ENCODE results near the gene LILRB2.

LILRB2 gene

DNA sequence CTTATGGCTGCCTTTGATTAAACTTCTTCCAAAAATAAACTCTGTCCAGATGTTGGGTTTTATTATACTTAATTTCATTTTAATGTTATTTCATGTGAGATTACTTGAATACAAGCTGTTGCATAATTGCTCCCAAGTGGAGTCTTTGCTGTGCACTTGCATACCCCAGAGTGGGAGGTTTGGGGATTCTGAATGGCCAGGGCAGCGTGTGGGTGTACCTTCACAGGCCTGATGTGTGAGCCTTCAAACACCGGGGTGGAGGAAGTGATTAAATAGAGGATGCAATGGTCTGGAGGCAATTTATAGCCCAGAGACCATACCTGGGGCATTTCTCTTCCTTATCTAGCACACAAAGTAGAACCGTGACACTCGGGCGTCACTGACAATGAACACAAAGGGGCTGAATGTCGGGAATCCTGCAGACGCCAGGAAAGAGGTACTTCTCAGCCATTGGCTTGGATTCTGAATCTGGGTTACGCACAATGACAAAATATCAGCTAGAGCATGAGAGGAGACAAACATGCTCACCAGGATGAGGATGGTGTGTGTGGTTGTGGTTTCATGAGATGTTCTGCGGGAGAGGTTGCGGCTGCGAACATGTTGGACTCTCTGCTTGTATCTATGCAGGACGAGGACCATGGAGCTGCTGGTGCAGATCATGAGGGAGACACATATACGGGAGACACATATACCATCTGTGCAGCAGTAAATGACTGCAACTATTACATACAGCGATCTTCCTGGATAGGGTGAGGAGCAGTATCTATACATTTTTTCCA, 39.2 kb upstream of the LILRB2 start:
- Histone ChIP-seq H3K36me3 (no peaks in the 10 kb centered on the region), H3K9me3 (no peaks in the 10 kb centered on the region), H3K27me3 (peaks cover 35% of the 10 kb centered on the region), H3K4me3 (ENCODE audit: low read depth, low read length) (no peak overlapping the region), H3K4me1 (no peaks in the 10 kb centered on the region)
- TF ChIP-seq, protein P1, sequence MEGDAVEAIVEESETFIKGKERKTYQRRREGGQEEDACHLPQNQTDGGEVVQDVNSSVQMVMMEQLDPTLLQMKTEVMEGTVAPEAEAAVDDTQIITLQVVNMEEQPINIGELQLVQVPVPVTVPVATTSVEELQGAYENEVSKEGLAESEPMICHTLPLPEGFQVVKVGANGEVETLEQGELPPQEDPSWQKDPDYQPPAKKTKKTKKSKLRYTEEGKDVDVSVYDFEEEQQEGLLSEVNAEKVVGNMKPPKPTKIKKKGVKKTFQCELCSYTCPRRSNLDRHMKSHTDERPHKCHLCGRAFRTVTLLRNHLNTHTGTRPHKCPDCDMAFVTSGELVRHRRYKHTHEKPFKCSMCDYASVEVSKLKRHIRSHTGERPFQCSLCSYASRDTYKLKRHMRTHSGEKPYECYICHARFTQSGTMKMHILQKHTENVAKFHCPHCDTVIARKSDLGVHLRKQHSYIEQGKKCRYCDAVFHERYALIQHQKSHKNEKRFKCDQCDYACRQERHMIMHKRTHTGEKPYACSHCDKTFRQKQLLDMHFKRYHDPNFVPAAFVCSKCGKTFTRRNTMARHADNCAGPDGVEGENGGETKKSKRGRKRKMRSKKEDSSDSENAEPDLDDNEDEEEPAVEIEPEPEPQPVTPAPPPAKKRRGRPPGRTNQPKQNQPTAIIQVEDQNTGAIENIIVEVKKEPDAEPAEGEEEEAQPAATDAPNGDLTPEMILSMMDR (IDR thresholded peaks at IDR 0.05; ENCODE audit: low read depth, low read length), result no peak
- DNase-seq, result no peak

DNA sequence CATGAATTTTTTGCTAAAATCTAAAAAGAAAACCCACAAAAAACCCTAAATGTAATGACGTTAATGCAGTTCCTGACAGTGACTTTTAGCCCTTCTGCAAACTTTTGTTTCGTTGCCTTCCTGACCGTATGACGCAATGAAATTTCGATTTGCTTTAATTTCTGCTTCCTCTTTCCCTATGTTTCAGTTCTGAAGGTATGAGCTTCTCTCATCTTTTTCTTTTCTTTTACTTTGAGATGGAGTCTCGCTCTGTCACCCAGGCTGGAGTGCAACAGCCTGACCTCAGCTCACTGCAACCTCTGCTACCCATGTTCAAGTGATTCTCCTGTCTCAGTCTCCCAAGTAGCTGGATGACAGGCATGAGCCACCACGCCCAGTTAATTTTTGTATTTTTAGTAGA, 38.1 kb upstream of the LILRB2 start:
- Histone ChIP-seq H3K36me3 (no peaks in the 10 kb centered on the region), H3K4me1 (no peaks in the 10 kb centered on the region), H3K9me3 (no peaks in the 10 kb centered on the region), H3K27me3 (peaks cover 43% of the 10 kb centered on the region), H3K4me3 (ENCODE audit: low read depth, low read length) (no peak overlapping the region)
- no peak for DNase-seq
- TF ChIP-seq, protein P1 (IDR thresholded peaks at IDR 0.05; ENCODE audit: low read depth, low read length), result no peak

DNA sequence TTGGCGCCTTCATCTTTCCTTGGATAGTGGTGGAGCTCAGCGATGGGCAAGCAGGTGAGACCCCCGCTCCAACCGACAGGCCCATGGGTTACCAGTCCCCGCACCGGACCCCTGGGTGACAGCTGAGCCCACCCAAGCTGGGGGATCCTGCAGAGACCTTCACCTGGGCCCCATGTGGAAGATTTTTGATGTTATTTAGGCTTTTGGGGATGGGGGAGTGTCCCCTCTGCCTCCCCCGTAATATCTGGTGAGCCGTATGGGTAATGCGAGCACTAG, 37.0 kb upstream of the LILRB2 start:
- no peaks in the 10 kb centered on the region for H3K36me3 ChIP-seq
- no peak for DNase-seq
- H3K27me3 ChIP-seq, result peaks cover 47% of the 10 kb centered on the region
- H3K9me3 ChIP-seq, result no peaks in the 10 kb centered on the region
- no peaks in the 10 kb centered on the region for H3K4me1 ChIP-seq
- TF ChIP-seq, protein P1 (IDR thresholded peaks at IDR 0.05; ENCODE audit: low read depth, low read length), result no peak
- no peak overlapping the region for H3K4me3 ChIP-seq (ENCODE audit: low read depth, low read length)

DNA sequence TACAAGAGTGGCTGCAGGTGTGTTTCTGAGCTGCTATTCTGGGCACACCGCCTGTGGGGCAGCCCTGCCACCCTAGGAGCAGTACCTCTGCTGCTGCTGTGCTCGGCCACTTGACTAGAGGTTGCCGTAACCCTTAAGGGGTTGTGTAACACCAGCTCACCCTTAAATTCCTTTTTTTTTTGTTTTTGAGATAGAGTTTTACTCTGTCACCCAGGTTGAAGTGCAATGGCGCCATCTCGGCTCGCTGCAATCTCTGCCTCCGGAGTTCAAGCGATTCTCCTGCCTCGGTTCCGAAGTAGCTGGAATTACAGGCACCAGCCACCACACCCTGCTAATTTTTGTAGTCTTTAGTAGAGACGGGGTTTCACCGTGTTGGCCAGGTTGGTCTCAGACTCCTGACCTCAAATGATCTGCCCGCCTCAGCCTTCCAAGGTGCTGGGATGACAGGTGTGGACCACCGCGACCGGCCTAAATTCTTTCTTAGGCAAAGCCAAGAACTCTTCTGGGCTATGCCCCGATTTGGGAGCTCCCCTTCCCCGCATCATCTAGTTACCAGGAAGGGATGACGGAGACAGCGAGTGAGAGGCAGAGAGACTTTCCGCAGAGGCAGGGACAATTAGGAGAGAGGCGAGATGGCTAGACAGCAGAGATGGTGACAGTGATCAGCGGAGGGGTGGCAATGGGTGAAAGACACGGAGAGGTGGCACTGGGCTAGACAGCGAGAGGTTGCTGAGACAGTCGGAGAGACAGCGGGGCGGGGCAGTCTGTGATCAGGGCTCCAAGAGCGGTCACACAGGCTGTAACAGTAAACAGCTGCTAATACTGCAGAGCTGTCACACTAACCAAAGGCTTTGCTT, 36.4 kb upstream of the LILRB2 start:
- Histone ChIP-seq H3K27me3 (peaks cover 47% of the 10 kb centered on the region), H3K36me3 (no peaks in the 10 kb centered on the region), H3K9me3 (no peaks in the 10 kb centered on the region), H3K4me1 (no peaks in the 10 kb centered on the region), H3K4me3 (ENCODE audit: low read depth, low read length) (no peak overlapping the region)
- TF ChIP-seq, protein P1 (IDR thresholded peaks at IDR 0.05; ENCODE audit: low read depth, low read length), result no peak
- DNase-seq, result no peak

DNA sequence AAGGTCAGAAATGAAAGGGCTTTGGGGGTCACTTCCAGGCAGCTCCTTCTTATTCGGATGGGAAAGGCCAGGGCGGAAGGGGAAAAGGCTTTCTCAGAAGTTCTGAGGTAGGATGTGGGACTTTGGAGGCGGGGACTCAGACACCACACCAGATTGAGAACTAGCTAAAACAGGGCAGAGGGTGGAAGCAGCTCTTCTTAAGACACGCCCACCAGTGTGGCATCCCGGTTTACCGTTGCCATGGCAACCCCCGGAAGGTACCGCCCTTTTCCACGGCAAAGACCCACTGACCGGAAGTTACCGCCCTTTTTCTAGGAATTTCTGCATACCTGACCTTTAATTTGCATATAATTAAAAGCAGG, 35.8 kb upstream of the LILRB2 start:
- Histone ChIP-seq H3K27me3 (peaks cover 49% of the 10 kb centered on the region), H3K9me3 (no peaks in the 10 kb centered on the region), H3K36me3 (no peaks in the 10 kb centered on the region), H3K4me3 (ENCODE audit: low read depth, low read length) (no peak overlapping the region), H3K4me1 (no peaks in the 10 kb centered on the region)
- TF ChIP-seq, protein P1 (IDR thresholded peaks at IDR 0.05; ENCODE audit: low read depth, low read length), result no peak
- no peak for DNase-seq

DNA sequence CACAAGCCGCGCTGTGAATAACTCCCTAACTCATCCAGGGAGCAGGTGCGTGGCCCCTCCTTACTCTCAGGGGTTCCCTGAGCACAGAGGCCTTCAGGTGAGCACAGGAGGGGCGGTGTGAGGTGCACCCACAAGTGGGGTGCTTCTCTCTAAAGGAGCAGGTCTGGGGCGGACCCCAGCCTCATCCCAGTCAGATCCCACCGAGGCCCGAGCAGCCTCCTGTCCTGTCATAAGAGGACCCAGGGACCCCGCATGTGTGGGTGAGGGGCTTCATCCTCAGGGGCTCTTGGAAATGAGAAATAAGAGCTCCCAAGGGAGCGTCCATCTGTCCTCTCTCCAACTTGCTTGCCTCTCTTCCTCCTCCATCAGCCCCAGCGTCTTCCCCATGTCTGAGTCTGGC, 35.0 kb upstream of the LILRB2 start:
- no peaks in the 10 kb centered on the region for H3K36me3 ChIP-seq
- no peak overlapping the region for H3K4me3 ChIP-seq (ENCODE audit: low read depth, low read length)
- DNase-seq, result no peak
- H3K9me3 ChIP-seq, result no peaks in the 10 kb centered on the region
- peaks cover 46% of the 10 kb centered on the region for H3K27me3 ChIP-seq
- no peaks in the 10 kb centered on the region for H3K4me1 ChIP-seq
- TF ChIP-seq, protein P1 (IDR thresholded peaks at IDR 0.05; ENCODE audit: low read depth, low read length), result no peak

All from BE2C (cell line).